ENCODE measurements around the gene KDM4B.
"Not testable (repeated sequence)": the region's sequence is repeated elsewhere in the genome, so short reads cannot be mapped to it uniquely, and the experiment has no call there.

KDM4B gene

DNA sequence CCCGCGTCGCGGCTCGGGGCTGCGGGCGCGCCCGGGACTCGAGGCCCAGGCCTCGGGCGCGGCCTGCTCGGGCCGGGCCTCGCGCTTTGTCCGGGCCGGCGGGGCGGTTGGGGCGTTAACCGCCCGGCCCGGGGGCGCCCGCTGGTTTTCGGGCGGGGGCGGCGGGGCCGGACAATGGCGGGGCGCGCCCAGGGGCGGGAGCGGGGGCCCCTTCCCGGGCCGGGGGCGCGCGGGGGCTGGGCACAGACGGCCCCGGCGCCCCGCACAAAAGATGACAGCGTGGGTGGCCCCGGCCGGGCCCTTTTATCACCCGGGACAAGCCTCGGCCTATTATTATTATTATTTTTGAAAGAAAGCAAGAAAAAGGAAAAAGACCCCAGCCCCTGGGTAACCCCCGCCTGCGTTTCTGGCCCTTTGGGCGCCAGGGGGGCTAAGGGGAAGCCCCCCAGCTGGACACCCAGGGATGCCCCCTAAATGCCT lies 419 bp downstream of the KDM4B start:
- DNase-seq, result no peak

DNA sequence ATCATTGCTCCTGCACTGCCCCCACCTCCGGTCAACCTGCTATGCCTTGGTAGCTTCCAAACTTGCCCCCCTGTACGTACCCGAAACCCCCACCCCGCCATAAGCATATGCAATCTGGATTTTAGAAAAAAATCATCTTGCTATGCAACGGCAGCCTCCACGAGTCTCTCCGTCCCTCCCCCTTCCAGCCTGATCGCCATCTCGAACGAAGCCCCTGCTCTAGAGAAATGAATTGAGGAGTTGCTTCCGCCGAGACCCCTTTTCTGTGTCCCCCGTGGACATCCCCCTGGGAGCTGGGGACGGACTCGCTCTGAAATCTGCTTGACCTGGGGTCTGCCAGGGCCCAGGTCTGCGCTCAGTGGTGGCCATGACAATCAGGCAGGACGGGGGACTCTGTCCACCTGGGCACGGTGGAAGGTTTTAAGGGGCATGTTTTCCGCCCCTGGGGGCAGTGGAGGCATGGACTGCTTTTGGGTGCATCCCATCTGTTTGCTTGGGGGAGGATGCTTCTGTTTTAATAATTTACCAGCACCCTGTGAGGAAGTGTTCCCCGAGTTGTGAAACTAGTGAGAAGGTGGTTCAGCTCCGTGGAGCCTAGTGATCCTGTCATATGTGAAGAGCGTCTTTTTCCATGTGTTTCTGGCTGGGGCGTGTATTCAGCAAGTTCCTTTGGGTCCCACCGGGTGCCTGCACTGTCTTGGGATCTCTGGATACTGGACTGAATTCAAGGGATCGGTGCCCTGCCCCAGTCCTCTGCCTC lies 1.0 kb downstream of the KDM4B start:
- DNase-seq, result no peak

DNA sequence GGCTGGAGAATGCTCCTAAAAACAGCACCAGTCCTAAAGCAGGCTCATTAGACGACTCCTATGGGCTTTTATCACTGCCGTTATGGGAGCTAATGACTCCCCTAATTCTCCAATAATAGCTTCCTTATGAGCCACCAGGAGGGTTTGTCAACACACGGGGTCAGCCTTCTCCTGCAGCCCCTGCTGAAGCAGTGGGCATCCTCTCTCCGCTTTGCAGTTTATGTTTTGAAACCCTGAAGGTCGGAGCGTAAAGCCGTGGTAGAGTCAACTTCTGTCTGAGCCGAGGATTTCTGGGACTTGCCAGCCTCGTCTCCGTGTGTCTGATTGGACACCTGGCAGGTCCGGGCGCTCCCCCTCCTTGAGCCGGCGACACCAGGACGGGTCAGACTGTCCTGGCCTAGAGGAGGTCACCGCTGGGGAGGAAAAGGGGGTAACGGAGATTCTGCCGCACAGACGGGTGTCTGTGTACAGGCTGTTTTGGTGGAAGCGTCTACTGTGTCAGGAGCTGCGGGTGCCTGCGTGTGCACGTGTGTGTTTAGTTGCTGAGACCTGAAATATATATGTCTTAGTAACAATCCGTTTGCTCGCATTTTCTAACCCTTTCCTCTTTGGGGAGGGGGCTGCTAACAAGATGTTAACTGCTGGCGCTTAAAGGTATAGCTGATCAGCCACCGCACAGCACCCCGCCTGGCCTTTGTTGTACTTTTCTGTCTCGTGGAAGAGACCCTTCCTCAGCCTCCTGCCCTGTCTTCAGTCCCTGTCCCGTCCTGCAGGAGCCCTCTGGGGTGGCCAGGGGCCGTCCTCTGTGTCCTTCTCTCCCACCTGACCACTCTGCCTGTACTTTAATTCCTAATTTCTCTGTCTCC lies 1.9 kb downstream of the KDM4B start:
- no peak for DNase-seq

DNA sequence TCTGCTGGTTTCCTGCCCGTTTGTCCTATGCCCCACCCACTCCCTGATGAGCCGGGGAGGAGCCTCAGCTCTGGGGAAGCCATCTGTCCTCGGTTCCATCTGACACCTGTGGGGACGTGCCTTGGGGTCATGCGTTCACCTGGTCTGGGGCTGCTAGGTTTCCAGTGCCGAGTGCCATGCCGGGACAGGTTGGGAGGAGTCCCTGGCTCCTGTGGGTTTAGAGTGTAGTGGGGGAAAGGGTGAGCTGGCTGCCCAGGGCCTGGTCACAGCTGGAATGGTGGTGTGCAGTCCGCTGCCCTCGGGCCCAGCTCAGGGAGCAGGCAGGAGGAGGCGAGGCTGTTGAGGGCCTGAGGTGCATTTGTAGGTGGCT lies 2.5 kb downstream of the KDM4B start:
- no peak for DNase-seq

DNA sequence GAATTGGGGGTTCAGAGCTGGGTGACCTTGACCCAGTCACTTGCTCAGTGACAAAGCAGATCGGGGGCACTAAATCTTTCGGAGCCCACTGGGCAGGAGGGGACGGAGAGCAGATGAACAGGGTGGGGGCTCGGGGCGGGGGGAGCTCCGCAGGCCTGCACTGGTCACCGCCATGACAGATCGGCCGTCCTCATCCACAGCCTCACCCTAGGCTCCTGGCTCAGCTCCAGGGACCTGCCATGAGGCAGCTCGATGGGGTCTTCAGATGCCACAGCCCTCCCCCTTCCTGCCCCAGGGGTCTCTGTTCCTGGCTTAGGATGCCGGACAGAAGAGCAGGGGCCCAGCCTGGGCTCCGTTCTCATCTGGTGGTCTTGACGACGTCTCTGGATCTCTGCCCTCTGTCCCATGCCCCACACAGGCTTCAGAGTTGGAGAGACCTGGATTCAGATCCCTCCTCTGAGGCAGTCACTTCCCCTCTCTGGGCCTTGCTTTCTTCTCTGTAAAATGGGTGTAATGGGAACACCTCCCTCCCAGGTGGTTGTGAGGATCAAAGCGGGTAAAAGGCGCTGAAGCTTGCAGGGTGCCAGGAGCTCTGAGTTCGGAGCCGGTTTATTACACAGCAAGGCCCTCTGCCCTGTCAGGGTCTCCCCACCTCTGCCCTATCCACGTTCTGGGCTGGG lies 3.0 kb downstream of the KDM4B start:
- no peak for DNase-seq

DNA sequence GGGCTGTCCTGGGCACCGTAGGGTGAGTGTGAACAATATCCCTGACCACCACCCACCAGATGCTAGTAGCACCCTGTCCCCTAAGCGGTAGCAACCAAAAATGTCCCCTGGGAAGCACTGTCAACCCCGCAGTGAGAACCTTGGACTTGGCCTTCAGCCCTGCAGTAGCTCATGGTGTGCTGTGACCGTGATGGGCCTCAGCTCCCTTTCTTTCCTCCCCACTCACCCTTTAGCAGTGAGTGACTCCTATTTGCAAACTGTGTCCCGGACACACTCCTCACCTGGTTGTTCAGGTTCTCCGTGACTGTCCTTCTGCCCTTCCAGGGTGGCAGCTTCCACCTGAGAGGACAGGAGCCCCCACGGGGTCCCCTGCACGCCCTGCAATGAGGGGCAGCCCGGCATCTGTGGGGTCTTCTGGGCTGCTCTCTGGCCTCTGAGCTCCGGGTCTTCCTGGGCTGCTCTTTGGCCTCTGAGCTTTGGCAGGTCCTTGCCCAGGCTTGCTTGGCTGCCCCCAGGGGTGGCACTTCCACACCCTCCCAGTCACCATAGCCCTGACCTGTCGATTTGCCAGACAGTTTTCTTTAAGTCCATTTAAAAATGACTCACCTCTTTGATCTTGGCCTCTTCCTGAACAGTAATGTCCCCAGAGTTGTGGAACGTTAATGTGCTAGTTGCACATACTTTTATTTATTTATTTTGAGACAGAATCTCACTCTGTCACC lies 3.8 kb downstream of the KDM4B start:
- DNase-seq, result no peak

DNA sequence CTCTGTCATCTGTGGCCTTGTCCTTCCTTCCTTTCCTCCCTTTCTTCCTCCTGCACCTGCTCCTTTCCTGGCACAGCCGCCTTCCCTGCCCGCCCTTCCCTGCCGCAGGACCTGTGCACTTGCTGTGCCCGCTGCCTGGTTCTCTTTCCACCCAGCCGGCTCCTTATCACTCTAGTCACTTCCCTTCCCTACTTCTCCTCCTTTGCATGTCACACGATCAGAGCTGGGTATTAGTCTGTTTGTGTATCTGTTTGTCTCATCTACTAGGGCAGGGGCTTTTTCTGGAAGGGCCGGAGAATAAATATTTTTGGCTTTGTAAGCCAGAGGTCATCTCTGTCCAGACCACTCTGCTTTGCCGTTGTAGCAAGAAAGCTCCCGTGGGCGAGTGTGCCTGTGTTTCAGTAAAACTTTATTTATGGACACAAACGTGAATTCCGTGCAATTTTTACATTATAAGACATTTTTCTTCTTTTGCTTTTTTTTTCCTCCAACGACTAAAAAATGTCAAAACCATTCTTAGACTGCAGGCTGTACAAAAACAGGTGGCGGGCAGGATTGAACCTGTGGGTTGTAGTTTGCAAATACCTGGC lies 6.1 kb downstream of the KDM4B start:
- DNase-seq, result no peak

DNA sequence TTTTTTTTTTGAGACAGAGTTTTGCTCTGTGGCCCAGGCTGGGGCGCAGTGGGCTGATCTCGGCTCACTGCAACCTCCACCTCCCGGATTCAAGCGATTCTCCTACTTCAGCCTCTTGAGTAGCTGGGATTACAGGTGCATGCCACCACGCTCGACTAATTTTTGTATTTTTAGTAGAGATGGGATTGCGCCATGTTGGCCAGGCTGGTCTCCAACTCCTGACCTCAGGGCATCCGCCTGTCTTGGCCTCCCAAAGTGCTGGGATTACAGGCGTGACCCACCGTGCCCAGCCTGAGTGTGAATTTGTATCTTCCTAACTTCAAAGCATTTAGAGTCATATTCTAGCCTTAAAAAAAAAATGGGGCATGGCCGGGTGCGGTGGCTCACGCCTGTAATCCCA lies 6.7 kb downstream of the KDM4B start:
- DNase-seq, result not testable (repeated sequence)

DNA sequence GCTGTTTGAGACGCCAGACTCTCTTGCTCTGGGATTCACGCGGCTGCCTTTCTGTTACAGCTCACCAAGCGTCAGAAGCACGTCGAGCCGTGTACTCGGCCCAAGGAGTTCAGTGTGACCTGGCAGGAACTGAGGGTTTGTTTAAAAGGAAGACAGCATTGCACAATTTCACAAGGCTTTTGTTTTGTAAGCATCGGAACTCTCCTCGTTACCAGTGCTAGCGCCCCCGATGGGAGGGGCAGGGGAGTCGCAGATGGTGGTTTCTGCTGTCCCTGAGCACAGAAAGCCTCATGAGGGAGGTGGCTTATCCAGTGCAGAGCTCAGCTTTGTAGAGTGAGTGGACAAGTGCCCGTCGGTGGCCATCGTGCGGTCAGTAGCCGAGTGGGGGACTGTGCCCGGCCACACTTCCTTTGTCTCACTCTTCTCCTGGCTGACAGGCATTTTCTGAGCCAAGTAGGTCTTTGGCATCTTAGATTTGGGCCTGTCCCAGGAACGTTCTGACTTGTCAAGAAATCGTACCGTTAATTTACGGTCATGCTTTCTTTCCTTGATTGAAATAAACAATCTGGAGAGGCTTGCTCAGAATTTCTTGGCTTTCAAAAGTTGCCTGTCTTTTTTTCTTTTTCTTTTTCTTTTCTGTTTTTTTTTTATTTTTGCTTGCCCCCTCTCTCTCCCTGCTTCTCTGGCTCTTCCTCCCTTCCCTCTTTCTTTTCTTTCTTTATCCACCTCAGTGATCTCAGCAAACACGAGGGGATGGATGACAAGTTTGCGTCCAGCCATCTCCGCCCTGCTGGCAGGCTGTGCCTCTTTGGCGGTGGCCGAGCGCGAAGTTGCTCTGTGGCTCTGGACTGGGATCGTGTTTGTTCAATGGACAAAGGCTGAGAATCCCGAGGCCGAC lies 7.7 kb downstream of the KDM4B start:
- DNase-seq, result no peak

DNA sequence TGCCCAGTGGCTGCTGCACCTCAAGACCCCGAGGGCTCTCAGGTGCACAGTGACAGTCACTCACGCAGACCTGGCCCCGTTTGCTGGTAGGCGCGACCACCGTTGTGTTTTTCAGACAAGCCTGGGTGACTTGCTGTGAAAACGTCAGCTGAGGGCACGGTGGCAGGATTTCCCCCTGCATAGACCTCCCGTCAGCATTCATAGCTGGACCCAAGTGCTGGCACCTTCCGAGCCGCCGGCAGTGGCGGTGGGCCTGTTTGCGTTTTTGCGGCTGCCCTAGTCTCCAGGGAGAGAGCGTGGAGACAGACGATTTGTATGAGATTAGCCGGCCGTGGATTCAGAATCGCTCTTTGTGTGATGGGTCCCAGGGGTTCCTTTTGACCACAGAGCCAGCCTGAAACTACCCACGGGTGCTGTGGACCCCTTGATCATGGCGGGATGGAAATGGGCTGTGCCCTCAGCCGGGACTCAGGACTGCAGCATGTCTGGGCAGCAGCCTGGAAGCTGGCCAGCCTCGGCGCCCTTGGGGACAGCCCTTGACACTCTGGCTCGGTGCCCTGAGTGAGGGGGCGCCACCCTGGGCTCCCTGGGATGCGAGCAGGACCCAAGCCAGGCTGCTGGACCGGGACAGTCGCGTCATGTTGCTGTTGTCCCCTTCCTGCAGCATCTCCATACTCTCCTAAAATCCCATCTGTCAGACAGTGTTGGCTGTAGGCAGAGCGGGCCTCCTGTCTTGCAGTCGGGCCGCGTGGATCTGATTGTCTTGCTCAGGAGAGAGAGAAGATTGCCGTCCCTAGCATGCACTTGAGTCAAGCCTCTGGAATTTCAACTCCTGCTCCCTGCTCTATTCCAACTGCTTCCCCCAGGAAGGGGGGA lies 8.6 kb downstream of the KDM4B start:
- DNase-seq, result no peak

DNA sequence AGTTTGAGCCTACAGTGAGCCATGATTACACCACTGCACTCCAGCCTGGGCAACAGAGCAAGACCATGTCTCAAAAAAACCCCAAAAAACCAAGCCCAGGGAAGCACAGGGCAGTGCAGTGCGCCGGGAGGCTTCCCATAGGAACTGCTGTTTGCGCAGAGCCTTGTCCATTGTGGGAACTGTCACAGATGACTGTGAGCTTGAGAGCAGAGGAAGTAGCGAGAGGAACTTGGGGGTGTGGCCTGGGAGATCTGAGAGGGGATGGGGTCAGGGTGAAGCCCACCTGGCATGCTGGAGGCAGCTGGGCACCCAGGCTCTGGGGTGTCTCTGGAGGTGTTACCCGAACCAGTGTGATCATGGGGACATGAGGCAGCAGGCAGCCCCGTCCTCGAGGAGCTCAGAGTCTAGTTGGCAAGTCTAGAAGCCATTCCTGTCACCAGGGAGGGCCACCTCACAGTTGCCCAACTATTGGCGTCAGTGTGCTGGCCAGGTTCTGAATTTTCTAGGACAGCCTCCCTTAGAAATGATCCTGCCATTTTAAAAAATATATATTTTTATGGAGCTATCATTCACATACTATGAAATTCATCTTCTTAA lies 10.4 kb downstream of the KDM4B start:
- DNase-seq, result no peak

DNA sequence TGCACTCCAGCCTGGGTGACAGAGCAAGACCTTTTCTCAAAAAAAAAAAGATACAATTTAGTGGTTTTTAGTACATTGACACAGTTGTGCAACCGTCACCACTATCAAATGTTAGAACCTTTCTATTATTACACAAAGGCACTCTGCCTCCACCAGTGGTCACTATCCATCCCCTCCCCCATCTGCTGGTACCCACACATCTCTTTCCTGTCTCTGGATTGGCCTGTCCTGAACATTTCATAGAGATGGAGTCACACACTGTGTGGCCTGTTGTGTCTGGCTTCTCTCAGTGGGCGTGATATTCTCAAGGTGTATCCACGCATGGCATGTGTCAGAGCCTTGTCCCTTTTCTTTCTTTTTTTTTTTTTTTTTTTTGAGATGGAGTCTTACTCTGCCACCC lies 11.2 kb downstream of the KDM4B start:
- no peak for DNase-seq

DNA sequence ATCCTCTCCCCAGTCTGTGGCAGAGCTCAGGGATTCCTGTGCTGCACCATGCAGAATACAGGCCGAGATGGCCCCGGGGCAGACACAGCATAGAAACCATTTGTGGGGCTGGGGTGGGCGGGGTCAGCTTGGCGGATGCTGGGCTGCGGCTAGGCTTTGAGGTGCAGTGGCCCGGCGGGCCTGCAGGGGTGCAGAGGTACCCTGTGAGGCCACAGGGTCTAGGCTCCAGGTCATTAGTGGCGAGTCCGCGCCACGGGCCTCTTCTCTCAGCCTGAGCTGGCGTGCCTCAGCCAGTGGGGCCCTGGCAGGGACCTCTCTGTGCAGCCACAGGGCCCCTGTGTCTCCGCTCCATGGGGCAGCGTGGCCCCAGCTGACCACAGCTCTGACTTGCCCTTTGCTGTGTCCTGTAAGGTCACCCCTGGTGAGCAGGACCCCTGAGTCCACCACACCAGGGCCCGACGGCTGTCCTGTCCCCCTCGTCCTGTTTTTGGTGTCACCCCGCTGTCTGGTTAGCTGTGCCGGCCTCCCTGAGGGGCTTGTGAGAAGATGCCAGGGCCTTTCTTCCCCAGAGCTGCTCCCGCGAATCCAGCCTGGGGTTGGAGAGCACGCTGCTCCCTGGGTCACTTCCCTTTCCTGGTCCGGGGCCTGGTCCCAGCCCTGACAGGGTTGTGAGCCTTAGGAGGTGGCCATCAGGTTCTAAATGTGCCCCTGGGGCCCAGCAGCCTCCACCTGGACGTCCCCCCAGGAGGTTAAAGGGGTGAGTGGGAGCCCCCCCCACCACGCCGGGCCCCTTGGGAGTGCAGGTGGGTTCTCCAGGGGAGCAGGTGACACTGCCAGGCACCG lies 12.1 kb downstream of the KDM4B start:
- DNase-seq, result no peak

DNA sequence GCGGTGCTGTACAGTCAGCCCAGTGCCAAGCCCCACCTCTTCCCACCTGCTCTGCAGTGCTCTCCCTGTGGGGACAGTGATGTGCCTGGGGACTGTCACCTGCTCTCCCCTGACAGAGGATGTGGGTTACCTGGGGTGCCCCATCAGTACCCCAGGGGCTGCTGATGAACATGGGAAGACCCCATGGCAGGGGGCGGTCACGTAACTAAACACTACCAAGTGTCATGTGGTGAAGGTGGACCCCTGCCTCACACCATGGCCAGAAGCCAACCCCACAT lies 12.7 kb downstream of the KDM4B start:
- DNase-seq, result no peak

DNA sequence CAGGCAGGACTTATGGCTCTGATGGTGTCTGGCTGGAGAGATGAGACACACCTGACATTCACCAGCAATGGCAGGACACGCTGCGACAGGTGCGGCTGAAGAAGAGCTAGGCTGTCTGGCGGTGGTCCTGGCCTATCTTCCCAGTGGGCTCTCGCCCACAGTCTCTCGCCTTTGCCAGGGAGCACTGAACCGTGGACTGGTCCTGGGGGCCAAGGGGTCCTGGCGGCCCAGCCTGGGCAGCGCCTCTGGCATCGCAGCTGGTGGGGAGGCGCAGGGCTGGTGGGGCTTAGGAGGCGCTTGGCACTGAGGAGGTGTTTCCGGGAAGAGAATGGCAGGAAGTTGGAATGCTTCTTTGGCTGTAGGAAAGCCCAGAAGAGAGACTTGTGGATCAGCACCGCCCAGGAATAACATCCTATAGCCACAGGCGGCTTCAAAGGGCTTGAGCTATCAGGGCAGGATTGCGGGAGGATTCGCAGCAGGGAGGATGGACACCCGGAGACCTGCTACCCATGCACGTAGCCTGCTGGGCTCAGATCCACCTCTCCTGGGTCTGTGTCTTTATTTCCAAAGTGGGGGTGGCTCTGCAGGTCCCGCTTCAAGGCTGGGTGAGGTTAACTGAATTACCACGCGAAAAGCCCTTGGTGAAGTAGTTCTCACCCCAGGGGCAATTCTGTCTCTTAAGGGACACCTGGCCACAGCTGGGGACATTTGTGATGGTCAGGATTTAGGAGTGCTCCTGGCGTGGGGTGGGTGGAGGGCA lies 14.6 kb downstream of the KDM4B start:
- no peak for DNase-seq

DNA sequence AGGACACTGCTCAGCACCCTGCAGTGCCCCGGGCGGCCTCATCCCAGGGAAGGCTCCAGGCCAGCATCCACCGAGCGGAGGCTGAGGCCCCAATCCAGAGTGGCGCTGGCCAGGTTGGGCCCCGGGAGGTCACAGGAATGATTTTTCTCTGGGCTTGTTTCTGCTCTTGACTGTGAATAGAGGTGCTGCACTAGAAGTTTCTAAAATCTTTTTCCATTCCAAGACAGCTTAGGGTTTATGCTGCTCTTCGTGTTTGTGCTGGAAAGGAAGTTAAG lies 15.1 kb downstream of the KDM4B start:
- DNase-seq, result no peak

DNA sequence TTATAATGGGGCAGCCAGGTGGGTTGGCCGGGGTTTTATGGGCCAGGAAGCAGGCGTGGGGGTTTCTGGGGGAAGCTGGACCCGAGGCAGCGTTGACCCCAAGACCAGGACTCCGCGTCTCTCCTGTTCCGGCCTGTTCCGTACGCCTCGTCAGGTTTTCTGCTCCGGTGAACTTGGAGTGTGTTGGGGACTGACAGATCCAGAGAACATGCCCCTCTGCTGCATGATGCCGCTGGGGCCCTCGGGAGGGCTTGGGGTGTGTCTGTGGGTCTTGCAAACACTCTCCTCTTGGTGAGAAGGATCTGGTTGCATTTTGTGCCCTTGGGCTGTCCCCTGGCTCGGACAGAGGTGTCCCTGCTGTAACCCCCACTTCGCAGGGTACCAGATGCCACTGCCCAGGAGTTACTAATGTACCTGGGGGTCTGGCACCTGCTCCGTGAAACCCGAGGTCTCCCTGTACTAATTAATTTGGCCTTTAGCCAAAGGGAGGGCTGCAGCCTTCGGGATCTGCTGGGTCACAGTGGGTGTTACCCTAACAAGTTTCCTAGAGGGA lies 15.6 kb downstream of the KDM4B start:
- DNase-seq, result no peak

DNA sequence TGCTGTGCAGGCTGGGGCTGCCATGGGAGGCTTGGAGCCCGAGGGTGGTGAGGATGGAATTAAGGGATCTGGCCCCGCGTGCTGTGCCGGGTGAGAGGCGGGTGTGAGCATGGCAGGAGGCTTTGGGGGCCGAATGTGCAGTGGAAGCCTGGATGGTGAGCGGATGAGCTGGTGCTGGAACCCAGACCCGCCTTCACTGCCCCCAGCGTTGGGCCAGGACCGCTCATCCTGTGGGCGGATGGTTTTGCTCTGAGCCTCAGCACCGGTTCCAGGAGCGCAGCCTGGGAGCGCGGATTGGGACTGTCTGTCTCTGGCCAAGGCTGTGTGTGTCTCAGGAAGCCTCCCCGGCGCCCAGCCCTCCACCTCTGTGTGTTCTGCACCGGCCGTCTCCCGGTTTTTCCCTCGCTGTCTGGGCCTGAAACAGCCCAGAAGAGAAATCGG lies 16.7 kb downstream of the KDM4B start:
- no peak for DNase-seq

All from activated CD4-positive, CD25-positive, alpha-beta regulatory T cell treated with anti-CD3 and anti-CD28 coated beads, Interleukin-2, amount 50 U/mL, for 72 hours (primary cell).